ENCODE measurements around the gene CAPN5. TPM values are rescaled to one million over a fixed set of nuclear protein-coding genes. Genes with fewer than 3 reads are reported as not detected.

CAPN5 gene
- total RNA-seq, 1 experiment from 2014 or later, result 17.3 TPM

DNA sequence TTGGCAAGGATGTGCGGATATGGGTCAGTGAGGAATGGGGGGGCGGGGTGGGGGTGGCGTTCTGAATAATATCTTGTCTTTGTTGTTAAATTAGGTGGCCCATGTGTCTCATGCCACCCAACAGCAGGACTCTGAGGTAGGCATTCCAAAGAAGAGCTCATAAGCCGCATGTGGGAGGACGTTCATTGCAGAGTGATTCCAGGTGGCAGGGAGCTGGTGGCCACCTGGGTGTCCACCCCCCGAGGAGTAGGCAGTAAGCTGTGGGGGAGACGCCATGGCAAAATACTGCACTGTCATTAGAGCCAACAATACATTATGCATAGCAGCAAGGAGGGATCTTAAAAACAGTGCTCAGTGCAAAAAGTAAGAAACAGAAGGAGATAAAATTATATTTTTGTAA is 14.3 kb upstream of the CAPN5 start:
- no peak for DNase-seq (ENCODE audit: low read depth, low spot score)
- POLR2A ChIA-PET, result interaction anchor here (0.7 kb wide), 1 partner anchor 107 kb away, joined by 3 read pairs; no protein-coding TSS in a partner anchor
- intact Hi-C loops (cut with micrococcal nuclease; ENCODE audit: unreplicated experiment) (no loop called here), in situ Hi-C loops (cut with HindIII; ENCODE audit: low pct_unique_long_range_greater_than_20kb, low sequenced_read_pairs) (no loop called here)
- Histone ChIP-seq H3K36me3 (ENCODE audit: control insufficient read depth, insufficient read depth, low read length) (no peaks in the 10 kb centered on the region), H3K9me3 (ENCODE audit: control insufficient read depth, insufficient read depth, low read depth, low read length) (peaks cover 7% of the 10 kb centered on the region; the same call in 1 of the 2 replicates), H3K4me1 (ENCODE audit: control insufficient read depth, insufficient read depth, low read length) (no peaks in the 10 kb centered on the region), H3K27ac (ENCODE audit: low read length) (no peak overlapping the region), H3K27me3 (ENCODE audit: control insufficient read depth, insufficient read depth, low read length) (no peaks in the 10 kb centered on the region), H3K4me3 (ENCODE audit: low read depth in 2 of 2, low read length in 2 of 2) (no peak overlapping the region)
- TF ChIP-seq TCF7L2 (IDR thresholded peaks at IDR 0.05; ENCODE audit: low read depth, low read length) (no peak), SIN3A (IDR thresholded peaks at IDR 0.05; ENCODE audit: borderline replicate concordance, insufficient read depth, low read depth, low read length) (no peak), POLR2AphosphoS5 (IDR thresholded peaks at IDR 0.05; ENCODE audit: low read depth, low read length) (no peak)
- TF ChIP-seq, protein P1, sequence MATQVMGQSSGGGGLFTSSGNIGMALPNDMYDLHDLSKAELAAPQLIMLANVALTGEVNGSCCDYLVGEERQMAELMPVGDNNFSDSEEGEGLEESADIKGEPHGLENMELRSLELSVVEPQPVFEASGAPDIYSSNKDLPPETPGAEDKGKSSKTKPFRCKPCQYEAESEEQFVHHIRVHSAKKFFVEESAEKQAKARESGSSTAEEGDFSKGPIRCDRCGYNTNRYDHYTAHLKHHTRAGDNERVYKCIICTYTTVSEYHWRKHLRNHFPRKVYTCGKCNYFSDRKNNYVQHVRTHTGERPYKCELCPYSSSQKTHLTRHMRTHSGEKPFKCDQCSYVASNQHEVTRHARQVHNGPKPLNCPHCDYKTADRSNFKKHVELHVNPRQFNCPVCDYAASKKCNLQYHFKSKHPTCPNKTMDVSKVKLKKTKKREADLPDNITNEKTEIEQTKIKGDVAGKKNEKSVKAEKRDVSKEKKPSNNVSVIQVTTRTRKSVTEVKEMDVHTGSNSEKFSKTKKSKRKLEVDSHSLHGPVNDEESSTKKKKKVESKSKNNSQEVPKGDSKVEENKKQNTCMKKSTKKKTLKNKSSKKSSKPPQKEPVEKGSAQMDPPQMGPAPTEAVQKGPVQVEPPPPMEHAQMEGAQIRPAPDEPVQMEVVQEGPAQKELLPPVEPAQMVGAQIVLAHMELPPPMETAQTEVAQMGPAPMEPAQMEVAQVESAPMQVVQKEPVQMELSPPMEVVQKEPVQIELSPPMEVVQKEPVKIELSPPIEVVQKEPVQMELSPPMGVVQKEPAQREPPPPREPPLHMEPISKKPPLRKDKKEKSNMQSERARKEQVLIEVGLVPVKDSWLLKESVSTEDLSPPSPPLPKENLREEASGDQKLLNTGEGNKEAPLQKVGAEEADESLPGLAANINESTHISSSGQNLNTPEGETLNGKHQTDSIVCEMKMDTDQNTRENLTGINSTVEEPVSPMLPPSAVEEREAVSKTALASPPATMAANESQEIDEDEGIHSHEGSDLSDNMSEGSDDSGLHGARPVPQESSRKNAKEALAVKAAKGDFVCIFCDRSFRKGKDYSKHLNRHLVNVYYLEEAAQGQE (IDR thresholded peaks at IDR 0.05; ENCODE audit: insufficient read depth in 1 of 2, low read depth in 2 of 2, low read length in 1 of 2), result no peak
- TF ChIP-seq, protein P2, sequence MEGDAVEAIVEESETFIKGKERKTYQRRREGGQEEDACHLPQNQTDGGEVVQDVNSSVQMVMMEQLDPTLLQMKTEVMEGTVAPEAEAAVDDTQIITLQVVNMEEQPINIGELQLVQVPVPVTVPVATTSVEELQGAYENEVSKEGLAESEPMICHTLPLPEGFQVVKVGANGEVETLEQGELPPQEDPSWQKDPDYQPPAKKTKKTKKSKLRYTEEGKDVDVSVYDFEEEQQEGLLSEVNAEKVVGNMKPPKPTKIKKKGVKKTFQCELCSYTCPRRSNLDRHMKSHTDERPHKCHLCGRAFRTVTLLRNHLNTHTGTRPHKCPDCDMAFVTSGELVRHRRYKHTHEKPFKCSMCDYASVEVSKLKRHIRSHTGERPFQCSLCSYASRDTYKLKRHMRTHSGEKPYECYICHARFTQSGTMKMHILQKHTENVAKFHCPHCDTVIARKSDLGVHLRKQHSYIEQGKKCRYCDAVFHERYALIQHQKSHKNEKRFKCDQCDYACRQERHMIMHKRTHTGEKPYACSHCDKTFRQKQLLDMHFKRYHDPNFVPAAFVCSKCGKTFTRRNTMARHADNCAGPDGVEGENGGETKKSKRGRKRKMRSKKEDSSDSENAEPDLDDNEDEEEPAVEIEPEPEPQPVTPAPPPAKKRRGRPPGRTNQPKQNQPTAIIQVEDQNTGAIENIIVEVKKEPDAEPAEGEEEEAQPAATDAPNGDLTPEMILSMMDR (IDR thresholded peaks at IDR 0.05), result no peak
- no peak for ATAC-seq
- no TSS peak for BruUV-seq (replicated peaks)
- CTCF ChIA-PET, result interaction anchor here (3.1 kb wide), 1 partner anchor 39 kb away, joined by 11 read pairs; no protein-coding TSS in a partner anchor

DNA sequence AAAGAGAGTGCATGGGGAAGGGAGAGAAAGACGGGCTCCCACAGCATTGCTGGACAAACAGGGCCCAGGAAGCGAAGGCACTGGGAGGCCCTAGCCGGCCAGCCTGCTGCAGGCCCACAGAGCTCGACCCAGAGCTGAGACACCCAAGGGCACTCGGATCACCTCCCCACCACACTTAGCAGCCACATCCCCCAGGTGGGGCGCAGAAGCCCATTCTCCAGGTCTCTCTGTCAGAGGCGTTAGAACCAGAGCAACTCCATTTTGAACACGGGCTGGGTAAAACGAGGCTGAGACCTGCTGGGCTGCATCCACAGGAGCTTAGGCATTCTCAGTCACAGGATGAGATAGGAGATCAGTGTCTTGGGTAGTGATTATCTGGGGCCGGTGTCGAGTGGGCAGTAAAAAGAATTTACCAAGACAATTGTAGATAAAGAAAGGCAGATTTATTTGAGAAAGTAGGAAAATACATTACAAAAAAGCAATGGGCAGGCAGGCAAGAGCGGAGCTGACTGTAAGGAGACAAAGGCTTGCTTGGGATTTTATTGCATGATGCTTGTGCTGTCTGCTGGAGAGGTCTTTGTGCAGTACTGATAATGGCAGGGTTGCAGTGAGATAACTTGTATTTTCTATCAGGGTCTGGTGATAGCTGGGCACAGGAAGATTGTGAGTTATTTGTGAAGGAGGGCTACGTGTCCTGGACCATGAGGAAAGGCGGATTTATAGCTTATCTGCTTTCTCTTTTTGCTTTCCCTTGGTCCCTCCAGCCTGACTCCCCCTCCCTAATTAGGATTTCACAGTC is 13.4 kb upstream of the CAPN5 start:
- DNase-seq (ENCODE audit: low read depth, low spot score) (no peak), ATAC-seq (no peak)
- no TSS peak for BruUV-seq (replicated peaks)
- no peaks in the 10 kb centered on the region for H3K27me3 ChIP-seq (ENCODE audit: control insufficient read depth, insufficient read depth, low read length)
- intact Hi-C loops (cut with micrococcal nuclease; ENCODE audit: unreplicated experiment) (no loop called here), in situ Hi-C loops (cut with HindIII; ENCODE audit: low pct_unique_long_range_greater_than_20kb, low sequenced_read_pairs) (no loop called here)
- no peak overlapping the region for H3K27ac ChIP-seq (ENCODE audit: low read length)
- H3K4me3 ChIP-seq (ENCODE audit: low read depth in 2 of 2, low read length in 2 of 2), result no peak overlapping the region
- CTCF ChIA-PET, result interaction anchor here (3.1 kb wide), 1 partner anchor 38 kb away, joined by 11 read pairs; no protein-coding TSS in a partner anchor
- POLR2A ChIA-PET, result no interaction called here
- no peak for TF ChIP-seq TCF7L2 (IDR thresholded peaks at IDR 0.05; ENCODE audit: low read depth, low read length)
- peaks cover 7% of the 10 kb centered on the region; the same call in 1 of the 2 replicates for H3K9me3 ChIP-seq (ENCODE audit: control insufficient read depth, insufficient read depth, low read depth, low read length)
- H3K36me3 ChIP-seq (ENCODE audit: control insufficient read depth, insufficient read depth, low read length), result no peaks in the 10 kb centered on the region
- no peaks in the 10 kb centered on the region for H3K4me1 ChIP-seq (ENCODE audit: control insufficient read depth, insufficient read depth, low read length)

DNA sequence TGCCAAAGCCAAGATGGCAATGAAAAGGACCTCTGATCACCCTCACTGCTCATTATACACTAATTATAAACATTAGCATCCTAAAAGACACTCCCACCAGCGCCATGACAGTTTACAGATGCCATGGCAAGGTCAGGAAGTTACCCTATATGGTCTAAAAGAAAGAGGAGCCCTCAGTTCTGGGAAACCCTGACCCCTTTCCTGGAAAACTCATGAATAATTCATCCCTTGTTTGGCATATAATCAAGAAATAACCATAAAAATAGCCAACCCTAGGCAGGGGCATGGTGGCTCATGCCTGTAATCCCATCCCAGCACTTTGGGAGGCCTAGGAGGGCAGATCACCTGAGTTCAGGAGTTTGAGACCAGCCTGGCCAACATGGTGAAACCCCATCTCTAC is 12.7 kb upstream of the CAPN5 start:
- no peak for DNase-seq (ENCODE audit: low read depth, low spot score)
- Histone ChIP-seq H3K27ac (ENCODE audit: low read length) (no peak overlapping the region), H3K36me3 (ENCODE audit: control insufficient read depth, insufficient read depth, low read length) (no peaks in the 10 kb centered on the region), H3K27me3 (ENCODE audit: control insufficient read depth, insufficient read depth, low read length) (no peaks in the 10 kb centered on the region), H3K9me3 (ENCODE audit: control insufficient read depth, insufficient read depth, low read depth, low read length) (peaks cover 7% of the 10 kb centered on the region; the same call in 1 of the 2 replicates), H3K4me1 (ENCODE audit: control insufficient read depth, insufficient read depth, low read length) (no peaks in the 10 kb centered on the region), H3K4me3 (ENCODE audit: low read depth in 2 of 2, low read length in 2 of 2) (no peak overlapping the region)
- no peak for ATAC-seq
- POLR2A ChIA-PET, result no interaction called here
- TF ChIP-seq POLR2AphosphoS5 (IDR thresholded peaks at IDR 0.05; ENCODE audit: low read depth, low read length) (no peak), SIN3A (IDR thresholded peaks at IDR 0.05; ENCODE audit: borderline replicate concordance, insufficient read depth, low read depth, low read length) (no peak), TCF7L2 (IDR thresholded peaks at IDR 0.05; ENCODE audit: low read depth, low read length) (no peak)
- TF ChIP-seq, protein P1 (IDR thresholded peaks at IDR 0.05; ENCODE audit: insufficient read depth in 1 of 2, low read depth in 2 of 2, low read length in 1 of 2), result no peak
- TF ChIP-seq, protein P2 (IDR thresholded peaks at IDR 0.05), result no peak
- in situ Hi-C loops (cut with HindIII; ENCODE audit: low pct_unique_long_range_greater_than_20kb, low sequenced_read_pairs), result no loop called here
- BruUV-seq (replicated peaks), result no TSS peak
- CTCF ChIA-PET, result interaction anchor here (3.1 kb wide), 1 partner anchor 37 kb away, joined by 11 read pairs; no protein-coding TSS in a partner anchor
- intact Hi-C loops (cut with micrococcal nuclease; ENCODE audit: unreplicated experiment), result no loop called here
